Upper lobe of left lung (tissue), 6 donors: ENCODE data around the gene LPAR3. TPM values are rescaled to one million over a fixed set of nuclear protein-coding genes. Genes with fewer than 3 reads are reported as not detected.
A peak's percentile ranks its signal among the peaks of the same experiment; 100 is the strongest.

Experiments used
- ATAC-seq, 2 donors: fragments of 200-7000 bp; cut with Tn5 transposase; one replicate each; pipeline ENCODE4 v1.9.1; 2022; ENCODE audit warnings: mild to moderate bottlenecking in 2 of 2, moderate library complexity in 2 of 2; ENCODE audit not compliant: low FRiP score in 2 of 2
- DNase-seq, 2 donors: peaks; one replicate each; pipeline ENCODE4 v3.0.0-alpha.2; 2019 to 2020
- H3K27ac ChIP-seq, 4 donors: fragments of 200-600 bp; sonication (generic); one replicate each; pipeline ENCODE4 v1.5.1; 2016 to 2019
- H3K27me3 ChIP-seq, 4 donors: fragments of 200-600 bp; sonication (generic); one replicate each; pipeline ENCODE4 v1.5.1; 2017 to 2019
- H3K36me3 ChIP-seq, 4 donors: fragments of 200-600 bp; sonication (generic); one replicate each; pipeline ENCODE4 v1.5.1; 2016 to 2019
- H3K4me1 ChIP-seq, 4 donors: fragments of 200-600 bp; sonication (generic); one replicate each; pipeline ENCODE4 v1.5.1; 2018 to 2019
- H3K4me3 ChIP-seq, 4 donors: fragments of 200-600 bp; sonication (generic); one replicate each; pipeline ENCODE4 v1.5.1; 2017 to 2019; ENCODE audit warnings: mild to moderate bottlenecking in 2 of 4, moderate library complexity in 1 of 4
- H3K9me3 ChIP-seq, 4 donors: fragments of 200-600 bp; sonication (generic); one replicate each; pipeline ENCODE4 v1.5.1; 2018 to 2019
- CTCF ChIP-seq, 6 experiments: fragments of 450-650 bp in 4 of 6; fragments of 200-600 bp in 2 of 6; sonication (generic) in 2 of 6; IDR thresholded peaks; one replicate each; pipeline ENCODE4 v1.5.1; 2016 to 2019; ENCODE audit warnings: antibody characterized with exemption in 6 of 6
- EP300 ChIP-seq, 4 donors: sonication (generic); formaldehyde crosslinking; IDR thresholded peaks; one replicate each; pipeline ENCODE4 v1.5.1; 2017; ENCODE audit warnings: antibody characterized with exemption in 4 of 4, control low read depth in 2 of 4
- POLR2A ChIP-seq, 4 donors: fragments of 450-650 bp; IDR thresholded peaks; one replicate each; pipeline ENCODE4 v1.5.1; 2016 to 2017; ENCODE audit warnings: antibody characterized with exemption in 4 of 4, mild to moderate bottlenecking in 2 of 4
- POLR2AphosphoS5 ChIP-seq, 2 donors: sonication (generic); formaldehyde crosslinking; IDR thresholded peaks; one replicate each; pipeline ENCODE4 v1.5.1; 2017; ENCODE audit warnings: antibody characterized with exemption in 2 of 2
- WGBS, 2 donors: methylation state at CpG; one replicate each; pipeline ENCODE4 v1.1.5; 2017 to 2018; 5-methylcytosine and 5-hydroxymethylcytosine counted together
- total RNA-seq, 6 donors: library from RNA; depleted of rRNA in 4 of 6; stranded (reverse); fragments of >200 nt in 4 of 6; gene quantifications; one replicate each; pipeline versions ENCODE4 v1.1.0 to v1.2.1, GENCODE V29; 2016 to 2021
- donor health status: DM: no; HTN: no; CAD: no; lungs with moderate emphysema.
- donor health status: DM: no; HTN: yes; CAD: no; lungs with severe emphysema.

Gene LPAR3
- total RNA-seq, 6 donors from 2014 or later = 1.5 to 9.8 (median 4.3) TPM; not detected in 1

GRCh38 chr1:84929581-84929980 is 36.6 kb upstream of the LPAR3 start:
- 28 to 48% methylated on average over 1 of the region's 1 CpG for WGBS, 2 donors
- TF ChIP-seq EP300 (IDR thresholded peaks at IDR 0.05) (no peak), POLR2AphosphoS5 (IDR thresholded peaks at IDR 0.05) (no peak), CTCF (IDR thresholded peaks at IDR 0.05) (no peak), POLR2A (IDR thresholded peaks at IDR 0.05) (no peak)

DNA sequence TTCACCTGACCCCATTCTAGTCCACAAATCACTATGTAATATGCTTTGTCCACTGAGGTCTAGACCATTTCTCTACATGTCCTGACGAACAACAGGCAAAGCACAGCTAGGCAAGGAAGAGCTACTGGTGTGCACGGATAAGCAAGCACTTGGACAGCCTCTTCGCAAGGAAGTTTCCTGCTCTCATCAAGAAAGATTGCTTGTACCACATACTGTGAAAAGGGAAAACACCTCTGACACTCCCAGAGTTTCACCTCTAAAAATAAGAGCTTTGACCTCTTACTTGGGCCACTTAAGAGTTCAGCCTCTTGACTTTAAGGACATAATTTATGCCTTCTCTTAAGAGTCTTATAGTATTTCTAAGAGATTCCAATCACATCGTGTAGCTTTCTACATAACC is 36.0 kb upstream of the LPAR3 start:
- H3K27me3 ChIP-seq = no peaks in the 10 kb centered on the region
- no peaks in the 10 kb centered on the region for H3K36me3 ChIP-seq
- ATAC-seq (no peak), DNase-seq (peak in 1 of 2 donors; percentile 28)
- no peak overlapping the region for H3K27ac ChIP-seq
- no peaks in the 10 kb centered on the region for H3K9me3 ChIP-seq
- WGBS, 2 donors = 56 to 60% methylated on average over 4 of the region's 4 CpGs
- no peak overlapping the region for H3K4me3 ChIP-seq
- no peaks in the 10 kb centered on the region for H3K4me1 ChIP-seq
- TF ChIP-seq POLR2A (IDR thresholded peaks at IDR 0.05) = no peak
- no peak for TF ChIP-seq POLR2AphosphoS5 (IDR thresholded peaks at IDR 0.05)
- TF ChIP-seq CTCF (IDR thresholded peaks at IDR 0.05) = no peak
- no peak for TF ChIP-seq EP300 (IDR thresholded peaks at IDR 0.05)

More at GRCh38 chr1:84929581-84929980, 36.6 kb upstream of the LPAR3 start:
- no peaks in the 10 kb centered on the region for H3K36me3 ChIP-seq
- no peak for ATAC-seq
- H3K4me1 ChIP-seq = no peaks in the 10 kb centered on the region
- no peaks in the 10 kb centered on the region for H3K27me3 ChIP-seq
- H3K27ac ChIP-seq = no peak overlapping the region
- no peak overlapping the region for H3K4me3 ChIP-seq
- DNase-seq = no peak
- no peaks in the 10 kb centered on the region for H3K9me3 ChIP-seq

DNA sequence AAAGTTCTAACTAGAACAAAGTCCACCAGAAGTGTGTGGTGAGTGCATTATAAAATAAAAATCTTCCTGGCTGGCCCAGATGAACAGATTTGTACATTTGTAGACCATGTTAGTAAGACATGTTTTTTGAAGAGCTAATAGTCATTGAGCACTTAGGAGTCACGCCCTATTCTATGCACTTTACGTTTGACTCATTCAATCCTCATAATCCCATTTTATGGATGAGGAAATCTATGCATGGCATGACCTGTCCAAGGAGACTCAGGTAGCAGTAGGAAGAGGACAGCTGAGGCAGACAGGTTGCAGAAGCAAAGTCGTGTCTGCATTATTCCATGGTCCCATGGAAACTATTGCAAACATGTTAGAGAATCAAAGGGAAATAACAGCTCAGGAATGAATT is 30.3 kb upstream of the LPAR3 start:
- TF ChIP-seq EP300 (IDR thresholded peaks at IDR 0.05) (no peak), POLR2AphosphoS5 (IDR thresholded peaks at IDR 0.05) (no peak)
- ATAC-seq (no peak), DNase-seq (no peak)
- no peak overlapping the region for H3K4me3 ChIP-seq
- no peaks in the 10 kb centered on the region for H3K4me1 ChIP-seq
- WGBS, 2 donors = 87% methylated on average over 3 of the region's 3 CpGs
- H3K27me3 ChIP-seq = no peaks in the 10 kb centered on the region
- H3K36me3 ChIP-seq = no peaks in the 10 kb centered on the region
- H3K27ac ChIP-seq = no peak overlapping the region
- H3K9me3 ChIP-seq = no peaks in the 10 kb centered on the region

DNA sequence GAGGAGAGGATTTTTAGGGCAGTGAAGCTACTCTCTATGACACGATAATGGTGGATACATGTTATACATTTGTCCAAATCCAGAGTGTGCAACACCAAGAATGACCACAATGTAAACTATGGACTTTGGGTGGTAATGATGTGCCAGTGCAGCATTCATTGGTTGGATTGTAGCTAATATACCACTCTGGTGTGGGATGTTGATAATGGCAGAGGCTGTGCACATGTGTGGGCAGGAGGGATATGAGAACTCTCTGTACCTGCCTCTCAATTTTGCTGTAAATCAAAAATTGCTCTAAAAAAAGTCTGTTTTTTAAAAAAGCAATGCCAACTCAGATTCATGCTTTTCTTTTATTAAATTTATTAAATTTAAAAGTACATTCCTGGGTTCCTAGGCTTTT is 27.2 kb upstream of the LPAR3 start:
- 79 to 100% methylated on average over 1 of the region's 1 CpG for WGBS, 2 donors
- Histone ChIP-seq H3K9me3 (no peaks in the 10 kb centered on the region), H3K27ac (no peak overlapping the region), H3K4me3 (no peak overlapping the region), H3K4me1 (no peaks in the 10 kb centered on the region), H3K36me3 (no peaks in the 10 kb centered on the region), H3K27me3 (no peaks in the 10 kb centered on the region)
- DNase-seq (no peak), ATAC-seq (no peak)
- TF ChIP-seq EP300 (IDR thresholded peaks at IDR 0.05) (no peak), CTCF (IDR thresholded peaks at IDR 0.05) (no peak), POLR2AphosphoS5 (IDR thresholded peaks at IDR 0.05) (no peak), POLR2A (IDR thresholded peaks at IDR 0.05) (no peak)

- no peak for TF ChIP-seq POLR2AphosphoS5 (IDR thresholded peaks at IDR 0.05)
- no peak for TF ChIP-seq CTCF (IDR thresholded peaks at IDR 0.05)
- no peak for TF ChIP-seq EP300 (IDR thresholded peaks at IDR 0.05)
- no peak for ATAC-seq
- H3K36me3 ChIP-seq = no peaks in the 10 kb centered on the region
- no peak for DNase-seq
- WGBS, 2 donors = 69 to 86% methylated on average over 4 of the region's 4 CpGs
- H3K9me3 ChIP-seq = no peaks in the 10 kb centered on the region
- H3K27ac ChIP-seq = no peak overlapping the region
- H3K27me3 ChIP-seq = no peaks in the 10 kb centered on the region
- no peak overlapping the region for H3K4me3 ChIP-seq
- no peaks in the 10 kb centered on the region for H3K4me1 ChIP-seq
Measured at GRCh38 chr1:84919461-84919970, 26.5 kb upstream of the LPAR3 start.
